GM12865 (cell line): Measurements from ENCODE around the gene MRPL18.

ENCODE experiments used
- DNase-seq: peaks from one replicate; pipeline ENCODE4 v3.0.0; 2010; ENCODE audit warnings: low read depth
- H3K4me3 ChIP-seq: 2 replicates; pipeline ENCODE4 v1.5.1; 2011; ENCODE audit warnings: mild to moderate bottlenecking, low read depth, low read length, control low read depth
- TF ChIP-seq, protein P1 (sequence below): IDR thresholded peaks from 2 replicates; pipeline ENCODE4 v1.5.1; 2011; ENCODE audit warnings: low read length, control low read depth, low read depth, inconsistent platforms; ENCODE audit not compliant: insufficient read depth; ENCODE audit errors: missing control alignments

Gene MRPL18

DNA sequence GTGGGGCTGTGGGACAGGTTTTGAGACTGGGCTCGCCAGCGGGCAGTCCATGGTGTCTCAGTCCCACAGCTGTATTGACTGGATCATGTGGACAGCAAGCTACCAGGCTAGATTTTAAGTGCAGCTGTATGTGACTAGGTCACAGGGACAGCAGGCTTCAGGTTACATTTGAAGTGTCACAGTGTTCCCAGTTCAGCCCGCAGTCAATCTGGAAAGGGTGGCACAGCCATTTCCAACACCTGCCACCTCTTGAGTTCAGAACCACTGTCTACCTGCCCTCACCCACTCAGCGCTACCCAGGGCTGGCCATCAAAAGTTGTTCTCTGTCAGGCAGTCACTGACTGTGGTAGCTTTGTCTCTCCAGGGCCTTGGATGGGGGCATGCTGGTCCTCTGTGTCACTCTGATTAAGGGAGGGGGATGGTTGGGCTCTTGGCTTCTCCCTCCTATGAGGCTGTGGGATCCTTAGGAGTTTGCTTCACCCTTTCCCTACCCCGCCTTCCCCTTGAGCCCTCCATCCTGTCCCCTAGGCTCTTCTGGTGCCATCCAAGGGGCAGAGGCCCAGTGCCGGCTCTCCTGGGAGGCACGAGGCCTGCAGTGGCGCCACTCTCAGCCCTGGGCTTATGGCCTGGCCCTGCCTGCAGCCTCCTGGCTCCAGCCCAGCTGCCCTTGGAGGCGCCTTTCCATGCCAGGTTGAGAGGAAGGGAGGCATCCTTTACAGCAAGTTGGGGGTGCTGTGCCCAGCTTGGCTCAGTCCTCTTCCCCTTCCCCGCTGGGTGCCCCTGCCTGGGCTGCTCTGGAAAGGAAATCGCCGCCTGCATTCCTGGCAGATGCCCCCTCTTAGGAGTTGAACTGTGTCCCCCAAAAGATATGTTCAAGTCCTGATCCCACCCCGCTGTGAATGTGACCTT, 54.7 kb downstream of the MRPL18 start:
- no peak overlapping the region for H3K4me3 ChIP-seq
- TF ChIP-seq, protein P1, sequence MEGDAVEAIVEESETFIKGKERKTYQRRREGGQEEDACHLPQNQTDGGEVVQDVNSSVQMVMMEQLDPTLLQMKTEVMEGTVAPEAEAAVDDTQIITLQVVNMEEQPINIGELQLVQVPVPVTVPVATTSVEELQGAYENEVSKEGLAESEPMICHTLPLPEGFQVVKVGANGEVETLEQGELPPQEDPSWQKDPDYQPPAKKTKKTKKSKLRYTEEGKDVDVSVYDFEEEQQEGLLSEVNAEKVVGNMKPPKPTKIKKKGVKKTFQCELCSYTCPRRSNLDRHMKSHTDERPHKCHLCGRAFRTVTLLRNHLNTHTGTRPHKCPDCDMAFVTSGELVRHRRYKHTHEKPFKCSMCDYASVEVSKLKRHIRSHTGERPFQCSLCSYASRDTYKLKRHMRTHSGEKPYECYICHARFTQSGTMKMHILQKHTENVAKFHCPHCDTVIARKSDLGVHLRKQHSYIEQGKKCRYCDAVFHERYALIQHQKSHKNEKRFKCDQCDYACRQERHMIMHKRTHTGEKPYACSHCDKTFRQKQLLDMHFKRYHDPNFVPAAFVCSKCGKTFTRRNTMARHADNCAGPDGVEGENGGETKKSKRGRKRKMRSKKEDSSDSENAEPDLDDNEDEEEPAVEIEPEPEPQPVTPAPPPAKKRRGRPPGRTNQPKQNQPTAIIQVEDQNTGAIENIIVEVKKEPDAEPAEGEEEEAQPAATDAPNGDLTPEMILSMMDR: no peak
- DNase-seq: no peak
